Fibroblast of the aortic adventitia (primary cell): ENCODE data around the gene NRXN3. TPM values are rescaled to one million over a fixed set of nuclear protein-coding genes. Genes with fewer than 3 reads are reported as not detected.
"Not testable (repeated sequence)": the region's sequence is repeated elsewhere in the genome, so short reads cannot be mapped to it uniquely, and the experiment has no call there.

Source experiments
- DNase-seq: peaks from one replicate; pipeline ENCODE4 v3.0.0-alpha.2; 2010; ENCODE audit warnings: low read depth
- H3K4me3 ChIP-seq: 2 replicates; pipeline ENCODE4 v1.5.1; 2011; ENCODE audit warnings: low read depth, mild to moderate bottlenecking, control low read depth, low read length, moderate library complexity
- CTCF ChIP-seq: IDR thresholded peaks from 2 replicates; pipeline ENCODE4 v1.5.1; 2011; ENCODE audit warnings: mild to moderate bottlenecking, low read length, control low read depth, inconsistent platforms; ENCODE audit not compliant: insufficient read depth
- total RNA-seq: library from RNA; depleted of rRNA; stranded (reverse); fragments of >200 nt; gene quantifications from 2 replicates; pipeline ENCODE4 v1.2.3, GENCODE V29; 2012; ENCODE audit warnings: low replicate concordance

NRXN3 gene
- total RNA-seq, 1 donor: 0.18 TPM

- no peak overlapping the region for H3K4me3 ChIP-seq
- no peak for TF ChIP-seq CTCF
- DNase-seq: no peak
Measured at GRCh38 chr14:78451319-78451695, 281.1 kb downstream of the NRXN3 start.

- no peak for DNase-seq
- no peak for TF ChIP-seq CTCF
- H3K4me3 ChIP-seq: no peak overlapping the region
Measured at GRCh38 chr14:78455896-78456435, 285.8 kb downstream of the NRXN3 start.

GRCh38 chr14:78469947-78470346 is 299.8 kb downstream of the NRXN3 start:
- no peak overlapping the region for H3K4me3 ChIP-seq
- TF ChIP-seq CTCF: no peak
- DNase-seq: no peak

GRCh38 chr14:78479127-78479780 is 309.1 kb downstream of the NRXN3 start:
- no peak for TF ChIP-seq CTCF
- H3K4me3 ChIP-seq: no peak overlapping the region
- DNase-seq: no peak

- DNase-seq: no peak
- no peak overlapping the region for H3K4me3 ChIP-seq
- TF ChIP-seq CTCF: no peak
Measured at GRCh38 chr14:78484028-78484427, 313.9 kb downstream of the NRXN3 start.

GRCh38 chr14:78486081-78486480 is 315.9 kb downstream of the NRXN3 start:
- no peak for TF ChIP-seq CTCF
- DNase-seq: no peak
- no peak overlapping the region for H3K4me3 ChIP-seq

- no peak for TF ChIP-seq CTCF
- DNase-seq: no peak
- H3K4me3 ChIP-seq: no peak overlapping the region
Measured at GRCh38 chr14:78486621-78487020, 316.4 kb downstream of the NRXN3 start.

- H3K4me3 ChIP-seq, DNase-seq: not testable (repeated sequence)
Measured at GRCh38 chr14:78487573-78487972, 317.4 kb downstream of the NRXN3 start.
